HG03095 (cell line): ENCODE data around the gene NEMP2.
"Not testable (repeated sequence)": the region's sequence is repeated elsewhere in the genome, so short reads cannot be mapped to it uniquely, and the experiment has no call there.

Source experiments
- ATAC-seq: cut with Tn5 transposase; IDR thresholded peaks from one replicate; pipeline ENCODE4 v1.9.1; 2021; ENCODE audit warnings: moderate library complexity; ENCODE audit not compliant: unreplicated experiment

The NEMP2 gene

DNA sequence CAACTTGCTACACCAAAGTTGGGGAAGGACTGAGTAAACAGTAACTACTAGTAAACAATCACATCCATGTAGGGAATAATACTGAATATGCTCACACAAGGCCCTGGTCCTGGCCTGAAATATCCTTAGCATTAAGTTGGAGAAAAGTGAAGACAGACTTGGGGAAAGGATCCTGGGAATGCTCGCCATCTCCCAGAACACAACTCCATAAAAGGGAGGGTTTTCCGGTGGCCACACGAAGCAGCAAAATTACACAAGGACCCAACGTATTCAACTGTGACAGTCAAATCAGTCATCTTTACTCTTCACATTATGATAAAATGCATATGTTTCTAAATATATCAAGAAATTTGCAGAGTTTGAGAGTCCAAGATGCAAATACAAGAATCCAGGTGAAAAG, 7.3 kb downstream of the NEMP2 start:
- no peak for ATAC-seq

DNA sequence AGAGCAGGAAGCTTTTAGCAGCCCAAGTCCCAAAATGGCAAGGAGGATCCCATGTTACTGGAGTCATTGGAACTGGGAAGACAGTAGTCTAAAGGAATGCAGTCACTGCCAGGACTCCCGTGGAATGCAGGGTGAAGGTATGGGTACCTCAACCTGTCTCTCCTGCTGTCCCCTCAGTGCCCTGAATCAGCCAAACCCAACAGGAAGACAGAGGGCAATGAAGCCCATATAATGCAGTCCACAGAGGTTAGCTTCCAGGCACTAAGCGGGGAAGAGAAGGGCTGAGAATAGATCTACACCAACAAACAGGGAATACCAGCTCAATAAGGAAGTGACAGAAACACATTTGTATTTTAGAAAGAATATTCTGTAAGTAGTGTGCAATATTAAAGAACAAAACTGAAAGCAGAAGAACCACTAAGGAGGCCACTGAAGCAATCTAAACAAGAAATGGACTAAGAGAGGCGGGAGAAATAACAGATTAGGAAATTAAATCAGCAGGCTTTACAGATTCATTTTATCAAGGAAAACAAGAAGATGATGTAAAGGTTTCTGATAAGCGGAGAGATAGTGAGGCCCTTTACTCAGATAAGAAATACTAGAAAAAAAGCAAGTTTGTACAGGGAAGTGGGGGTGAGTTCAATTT, 8.3 kb downstream of the NEMP2 start:
- no peak for ATAC-seq

DNA sequence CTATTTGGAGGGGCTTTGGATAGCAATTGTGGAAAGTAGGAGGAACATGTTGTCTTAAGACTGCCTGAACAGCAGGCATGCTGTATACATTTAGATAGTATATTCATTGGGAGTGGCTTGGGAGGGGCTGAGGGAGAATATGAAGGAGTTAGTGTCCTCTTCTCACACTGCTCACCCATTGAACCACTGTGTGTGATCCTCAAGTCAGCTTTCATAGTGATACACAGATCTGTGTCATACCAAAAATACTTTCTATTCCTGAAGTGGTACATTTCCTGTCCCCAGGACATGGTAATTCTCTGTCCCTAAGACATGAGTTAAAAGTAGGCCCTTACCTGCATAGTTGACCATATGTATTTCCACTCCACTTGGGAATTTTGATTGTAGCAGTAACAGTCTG, 9.6 kb downstream of the NEMP2 start:
- ATAC-seq = no peak

DNA sequence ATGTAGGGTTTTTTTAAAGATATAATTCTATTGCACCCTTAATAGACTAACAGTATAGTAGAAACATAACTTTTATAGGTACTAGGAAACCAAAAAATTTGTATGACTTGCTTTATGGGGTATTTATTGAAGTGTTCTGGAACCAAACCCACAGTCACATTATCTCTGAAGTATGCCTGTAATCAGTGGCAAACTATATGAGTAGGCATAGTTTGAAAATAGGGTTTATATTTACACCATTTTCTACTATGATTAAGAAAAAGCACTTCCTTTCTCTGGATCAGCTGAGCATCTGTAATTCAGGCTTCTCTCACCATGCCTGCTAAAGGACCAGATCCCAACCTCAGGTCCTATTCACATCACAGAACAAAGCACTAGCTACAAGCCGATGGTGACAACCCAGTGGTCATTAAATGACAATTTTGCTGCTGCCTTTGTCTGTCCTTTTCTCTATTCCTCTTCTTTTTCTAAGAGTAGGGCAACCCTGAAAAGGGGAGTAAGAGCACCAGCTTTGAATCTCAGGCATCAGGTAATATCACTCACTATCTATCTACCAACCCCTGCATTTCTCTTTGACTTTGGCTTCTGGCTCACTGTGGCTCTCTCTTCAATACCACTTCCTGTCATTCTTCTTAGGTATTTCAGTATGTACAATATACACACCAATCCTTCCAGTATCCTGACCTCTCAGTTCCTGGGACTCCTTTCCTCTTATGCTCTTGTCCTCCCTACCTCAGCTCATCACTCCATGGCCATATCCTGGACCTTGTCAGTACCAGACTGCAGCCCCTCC, 14.4 kb downstream of the NEMP2 start:
- no peak for ATAC-seq

DNA sequence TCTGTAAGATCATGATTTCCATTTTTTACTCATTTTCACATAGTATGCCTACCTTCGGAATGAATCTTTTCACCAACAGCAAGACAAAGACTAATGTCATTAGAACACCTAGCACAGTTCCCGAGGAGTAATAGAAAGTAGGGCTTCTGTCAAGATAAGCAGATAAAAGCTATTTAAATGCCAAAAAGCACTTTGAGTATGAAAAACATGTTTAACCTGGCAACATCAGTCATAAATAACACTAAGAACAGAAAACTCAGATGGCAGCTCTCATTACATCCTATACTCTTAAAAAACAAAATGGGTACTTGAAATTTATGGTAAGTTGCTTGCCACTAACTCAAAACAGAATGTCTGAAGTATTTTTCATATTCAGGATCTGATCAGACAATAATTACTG, 17.1 kb downstream of the NEMP2 start:
- no peak for ATAC-seq

DNA sequence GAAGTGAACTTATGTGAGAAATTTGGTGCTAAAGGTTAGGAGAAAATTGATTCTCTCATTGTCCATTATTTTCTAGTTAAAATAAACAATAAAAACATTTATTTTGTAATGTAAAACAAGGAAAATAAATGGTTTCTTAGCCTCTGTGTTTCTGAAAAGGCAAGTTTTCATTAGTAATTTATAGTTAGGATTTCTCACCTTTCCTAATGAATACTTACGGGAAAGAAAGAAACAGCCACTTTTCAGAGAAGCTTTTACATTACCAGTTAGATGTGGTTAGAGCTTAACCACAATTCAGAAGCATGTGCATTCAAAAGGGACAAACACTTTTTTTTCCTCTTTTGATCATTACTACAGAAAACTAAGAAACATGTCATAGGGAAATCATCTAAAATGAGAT, 18.8 kb downstream of the NEMP2 start:
- ATAC-seq = no peak

DNA sequence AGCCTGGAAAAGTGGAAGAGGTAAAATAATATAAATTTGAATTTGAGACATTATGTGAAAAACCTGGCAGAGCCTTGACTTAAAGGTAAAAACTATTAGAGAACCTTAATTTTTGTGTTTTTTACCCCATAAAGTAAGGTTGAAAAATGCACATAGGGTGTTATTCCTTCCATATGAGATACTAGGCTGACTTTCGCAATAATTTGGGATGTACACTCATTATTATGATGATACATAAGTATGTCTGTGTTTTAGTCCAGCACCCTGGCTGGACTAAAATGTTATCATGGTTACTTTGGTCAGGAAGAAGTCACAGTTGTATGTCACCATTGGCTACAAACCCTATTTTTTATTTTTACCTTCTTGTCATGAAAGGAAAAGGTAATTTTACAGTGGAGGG, 19.8 kb downstream of the NEMP2 start:
- no peak for ATAC-seq

DNA sequence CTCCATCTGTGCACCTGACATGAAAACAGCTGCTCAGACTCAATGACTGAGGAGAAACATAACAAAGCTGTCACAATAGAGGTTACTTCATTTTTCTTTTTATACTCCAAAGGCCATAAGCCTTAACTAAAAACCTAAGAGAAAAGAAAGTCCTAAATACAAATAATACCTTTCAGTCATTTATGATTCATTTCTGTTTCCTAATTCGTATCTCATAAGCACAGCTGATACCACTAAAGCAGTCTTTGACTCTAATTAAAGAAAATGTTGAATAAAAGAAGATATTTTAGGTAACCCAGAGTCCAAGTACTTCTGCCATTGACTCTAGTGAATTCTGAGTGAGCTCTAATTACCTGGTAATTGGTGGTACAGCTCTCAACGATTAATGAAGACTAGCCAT, 20.6 kb downstream of the NEMP2 start:
- ATAC-seq = no peak

DNA sequence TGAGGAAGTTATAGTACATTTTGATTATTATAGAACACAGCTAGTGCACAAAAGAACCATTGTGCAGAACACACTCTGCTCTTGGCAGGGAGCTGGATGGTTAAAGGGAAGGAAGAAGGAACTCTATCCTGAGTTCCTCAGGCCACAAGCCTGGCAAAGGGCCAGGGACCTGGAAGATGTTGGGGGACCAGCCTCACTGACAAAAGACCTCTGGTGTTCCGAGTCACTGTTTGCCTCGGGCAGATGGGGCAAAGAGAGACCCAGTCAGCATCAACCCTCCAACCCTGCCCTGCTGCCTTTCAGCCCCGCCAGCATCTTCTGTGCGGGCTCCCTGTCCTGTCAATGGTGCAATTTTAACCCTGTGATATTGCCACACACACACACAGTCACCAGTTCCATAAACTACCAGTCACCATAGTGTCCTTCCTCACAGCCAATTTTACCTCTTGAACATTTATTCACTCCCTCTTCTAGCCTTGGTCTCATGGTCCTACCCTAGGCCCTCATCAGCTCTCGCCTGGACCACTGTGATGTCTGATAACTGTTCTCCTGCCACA, 21.9 kb downstream of the NEMP2 start:
- no peak for ATAC-seq

DNA sequence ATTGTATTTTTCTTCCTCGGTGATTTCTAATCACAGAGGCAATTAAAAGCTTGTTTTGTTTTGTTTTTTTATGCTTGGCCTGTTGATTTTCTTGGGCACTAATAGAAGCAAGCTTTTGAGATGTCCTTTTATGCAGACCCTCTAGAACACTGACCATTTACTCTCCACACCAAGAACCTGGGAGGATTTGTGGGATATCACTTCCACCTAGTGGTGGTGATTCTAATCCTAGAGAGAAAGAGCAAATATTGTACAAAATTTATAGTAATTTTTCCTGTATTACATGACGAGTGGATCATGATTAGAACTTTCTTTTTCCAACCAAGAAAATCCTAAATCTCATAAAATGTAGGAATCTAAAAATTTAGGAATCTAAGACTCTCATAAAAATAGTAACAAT, 23.4 kb downstream of the NEMP2 start:
- ATAC-seq = no peak

DNA sequence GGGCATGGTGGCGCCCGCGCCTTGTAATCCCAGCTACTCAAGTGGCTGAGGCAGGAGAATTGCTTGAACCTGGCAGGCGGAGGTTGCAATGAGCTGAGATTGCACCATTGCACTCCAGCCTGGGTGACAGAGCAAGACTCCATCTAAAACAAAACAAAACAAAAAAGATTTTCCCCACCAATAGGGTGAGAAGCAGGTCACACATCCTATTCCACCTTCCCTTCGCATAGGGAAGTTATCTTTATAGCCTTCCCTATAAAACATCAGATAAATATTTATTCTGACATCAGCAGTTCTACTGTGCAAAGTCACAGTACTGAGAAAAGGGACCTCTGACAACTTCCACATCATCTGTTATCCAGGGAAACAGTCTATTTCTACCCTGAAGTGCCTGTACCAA, 24.6 kb downstream of the NEMP2 start:
- not testable (repeated sequence) for ATAC-seq

DNA sequence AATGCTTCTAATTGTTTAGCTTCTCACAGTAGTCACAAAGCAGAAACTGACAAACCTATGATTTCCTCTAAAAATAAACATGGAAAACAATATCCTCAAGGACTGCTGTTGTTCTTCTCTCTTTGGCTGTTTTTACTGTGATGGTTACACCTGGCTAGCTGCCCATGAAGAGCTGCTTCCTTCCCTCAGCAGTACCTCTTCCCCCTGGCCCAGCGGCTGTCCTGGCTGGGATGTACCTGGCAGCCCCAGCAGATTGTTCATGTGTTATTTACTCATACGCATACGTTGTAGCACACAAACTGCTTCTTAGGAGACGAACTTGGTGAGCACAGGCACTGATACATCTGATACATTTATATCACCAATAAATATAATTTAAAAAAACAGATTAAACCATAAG, 27.4 kb downstream of the NEMP2 start:
- no peak for ATAC-seq

DNA sequence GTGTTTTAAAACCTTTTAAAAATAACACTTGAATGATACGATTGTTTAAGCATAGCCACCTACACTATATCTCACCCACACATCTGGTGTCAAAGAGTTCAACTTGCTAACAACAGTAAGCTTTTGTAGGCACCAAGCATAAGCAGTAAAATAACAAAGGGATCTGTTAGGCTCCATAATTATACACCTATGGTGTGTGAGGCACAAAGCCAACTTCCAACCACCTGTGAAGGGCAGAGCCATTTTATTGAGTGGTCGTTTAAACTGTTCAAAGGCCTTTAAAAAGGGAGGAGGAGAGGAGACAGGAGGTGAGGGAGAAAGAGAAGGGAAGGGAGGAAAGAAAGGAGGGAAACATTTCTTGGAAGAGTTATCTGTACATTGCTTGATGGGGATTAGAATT, 27.9 kb downstream of the NEMP2 start:
- ATAC-seq = no peak

DNA sequence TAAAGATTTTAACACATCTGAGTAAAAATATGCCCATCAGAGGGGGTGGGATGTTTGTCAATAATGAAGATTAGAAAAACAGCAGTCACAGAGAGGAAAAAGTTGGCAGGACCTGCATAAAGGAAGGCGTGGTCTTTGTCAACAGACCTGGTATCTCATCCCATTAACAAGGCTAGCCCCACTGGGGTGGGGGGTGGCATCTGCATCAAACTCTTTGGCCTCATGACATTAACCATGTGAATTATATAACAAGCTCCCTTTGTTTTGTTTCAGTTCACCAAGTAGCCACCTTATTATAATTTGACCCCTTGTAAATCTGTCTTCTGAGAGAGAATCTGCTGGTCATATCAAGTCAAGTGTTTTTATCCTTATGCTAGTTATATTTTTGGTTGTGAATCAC, 28.8 kb downstream of the NEMP2 start:
- no peak for ATAC-seq

DNA sequence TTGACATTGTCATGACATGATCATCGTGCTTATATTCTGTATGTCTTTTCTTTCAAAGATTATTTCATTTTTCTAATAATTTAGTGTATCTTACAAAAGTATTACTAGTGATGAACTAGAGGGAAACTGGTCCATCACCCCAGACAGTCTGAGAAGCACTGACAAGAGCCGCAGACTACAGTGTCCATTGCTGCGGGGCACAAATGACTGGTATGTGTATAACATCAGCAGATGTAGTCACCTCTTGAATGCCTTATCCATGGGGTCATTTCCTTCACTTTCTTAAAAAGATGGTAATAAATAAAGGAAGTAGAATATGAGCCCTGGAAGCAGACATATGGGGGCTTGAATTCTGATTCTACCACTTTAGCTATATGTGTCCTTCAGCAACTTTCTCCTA, 29.6 kb downstream of the NEMP2 start:
- ATAC-seq = no peak

DNA sequence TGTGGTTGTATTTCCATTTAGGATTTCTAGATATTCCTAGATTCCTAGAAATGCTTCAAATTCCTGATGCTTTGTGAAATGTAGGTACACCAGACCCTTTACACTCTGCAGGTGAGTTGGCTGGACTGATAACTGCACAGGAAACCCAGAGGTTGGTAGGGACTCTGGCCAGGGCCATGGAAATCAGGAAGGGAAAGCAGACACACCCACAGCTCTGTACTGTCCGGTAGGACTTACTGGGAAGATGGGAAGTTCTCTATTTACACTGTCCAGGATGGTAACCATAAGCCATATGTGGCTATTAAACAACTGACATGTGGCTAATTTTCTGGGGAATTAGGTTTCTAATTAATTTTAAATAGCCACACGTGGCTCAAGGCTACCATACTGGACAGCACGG, 31.4 kb downstream of the NEMP2 start:
- no peak for ATAC-seq

DNA sequence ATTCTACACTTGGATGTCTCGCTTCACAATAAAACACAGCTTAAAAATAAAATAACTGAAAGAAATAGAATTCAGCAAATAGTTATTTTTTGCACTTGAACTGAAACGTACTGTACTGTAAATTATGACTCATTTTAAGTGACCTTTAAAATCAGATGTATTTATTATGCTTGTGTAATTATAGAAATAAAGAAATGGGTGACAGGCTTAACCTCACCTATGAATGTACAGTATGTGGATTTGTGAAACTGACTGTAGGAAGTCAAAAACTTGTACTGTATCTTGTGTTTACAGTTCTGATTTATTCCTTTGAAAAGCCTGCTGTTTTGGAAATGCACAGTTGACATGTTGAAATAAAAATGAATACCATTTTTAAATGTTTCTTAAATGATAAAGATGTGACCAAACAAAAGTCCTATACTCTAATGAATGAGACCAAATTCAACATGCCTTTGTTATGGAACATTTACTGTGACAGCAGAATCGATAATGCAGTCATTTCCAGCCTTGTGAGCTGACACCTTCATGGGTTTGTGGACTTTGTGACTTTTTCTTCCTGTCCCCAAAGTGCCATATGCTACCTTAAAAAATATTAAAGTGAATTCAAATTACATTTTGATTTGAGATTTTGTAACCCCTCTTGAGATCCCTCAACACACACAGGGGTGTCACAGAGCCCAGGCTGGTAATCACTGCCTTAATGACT, 32.7 kb downstream of the NEMP2 start:
- no peak for ATAC-seq

DNA sequence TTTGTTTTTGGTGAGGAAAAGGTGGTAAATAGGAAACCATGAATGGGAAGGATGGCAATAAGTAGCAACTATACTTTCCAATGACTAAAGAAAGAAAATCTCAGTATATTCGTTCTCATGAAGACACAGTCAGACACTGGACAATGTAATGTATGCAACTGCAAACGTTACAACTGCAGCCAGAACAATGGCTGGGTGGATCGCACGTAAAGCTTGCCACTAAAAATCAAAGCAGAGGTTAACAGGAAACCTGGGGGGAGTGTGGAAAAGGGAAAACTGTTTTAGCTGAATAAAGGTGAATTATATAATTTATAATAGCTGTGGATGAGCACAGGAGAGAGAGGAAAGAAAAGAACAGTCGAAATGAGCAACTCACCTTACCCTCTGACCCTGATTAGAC, 33.3 kb downstream of the NEMP2 start:
- no peak for ATAC-seq

DNA sequence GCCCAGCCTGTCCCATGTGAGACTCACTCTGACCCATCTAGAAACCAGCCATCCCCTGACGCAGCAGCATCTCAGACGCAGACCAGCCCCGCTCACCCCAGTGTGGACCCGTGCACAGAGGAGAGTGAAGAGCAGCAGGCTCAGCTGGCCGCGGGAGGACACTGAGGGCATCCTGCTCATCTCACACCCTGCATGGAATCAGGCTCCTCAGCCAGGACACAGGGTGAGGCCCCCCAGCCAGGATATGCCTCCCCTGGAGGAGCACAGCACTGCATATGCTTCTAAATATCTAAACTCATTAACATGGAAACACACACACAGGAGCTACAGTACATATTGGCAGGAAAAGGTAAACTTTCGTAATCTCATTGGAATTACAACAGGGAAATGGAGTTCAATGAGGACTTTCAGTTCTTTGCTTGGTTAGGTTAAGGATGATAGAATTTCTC, 34.4 kb downstream of the NEMP2 start:
- no peak for ATAC-seq

DNA sequence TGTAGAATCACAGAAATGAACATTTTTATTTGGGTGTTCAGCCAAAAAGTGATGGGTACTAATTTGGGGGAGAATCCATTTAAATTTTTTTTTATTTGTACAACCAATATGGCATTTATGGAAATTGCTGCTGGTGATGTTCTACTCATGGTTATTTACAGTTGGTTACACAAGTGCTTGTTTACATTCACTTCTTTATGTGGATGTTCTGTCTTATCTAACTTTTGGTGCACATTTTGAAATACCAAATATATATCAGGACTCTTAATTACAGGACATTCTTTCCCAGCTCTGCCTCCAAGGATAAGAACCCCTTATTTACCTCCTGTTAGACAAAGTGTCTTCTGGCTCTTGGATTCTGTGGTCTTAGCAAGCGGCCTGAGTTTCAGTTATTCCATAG, 35.2 kb downstream of the NEMP2 start:
- no peak for ATAC-seq

DNA sequence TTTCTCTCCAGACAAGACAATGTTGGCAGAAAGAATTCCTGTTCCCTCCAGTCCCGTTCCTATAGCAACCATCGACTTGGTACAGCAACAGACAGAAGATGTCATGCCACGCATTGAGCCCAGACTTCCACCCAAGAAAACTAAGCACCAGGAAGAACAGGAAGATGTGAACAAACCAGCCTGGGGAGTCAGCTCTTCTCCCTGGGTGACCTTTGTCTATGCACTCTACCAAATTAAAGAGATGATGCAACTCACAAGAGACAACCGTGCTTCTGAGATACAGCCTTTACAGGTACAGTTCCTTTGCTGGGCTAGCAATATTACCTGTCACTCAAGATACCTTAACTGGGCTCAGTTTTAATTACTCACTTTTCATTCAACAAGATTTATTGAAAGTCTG, 37.1 kb downstream of the NEMP2 start:
- ATAC-seq = no peak
